ENCODE data around the gene KRTAP4-8. TPM values are rescaled to one million over a fixed set of nuclear protein-coding genes. Genes with fewer than 3 reads are reported as not detected.
"Not testable (repeated sequence)": the region's sequence is repeated elsewhere in the genome, so short reads cannot be mapped to it uniquely, and the experiment has no call there.

KRTAP4-8 gene
- not detected for total RNA-seq
- long read RNA-seq, result 0 reads

DNA sequence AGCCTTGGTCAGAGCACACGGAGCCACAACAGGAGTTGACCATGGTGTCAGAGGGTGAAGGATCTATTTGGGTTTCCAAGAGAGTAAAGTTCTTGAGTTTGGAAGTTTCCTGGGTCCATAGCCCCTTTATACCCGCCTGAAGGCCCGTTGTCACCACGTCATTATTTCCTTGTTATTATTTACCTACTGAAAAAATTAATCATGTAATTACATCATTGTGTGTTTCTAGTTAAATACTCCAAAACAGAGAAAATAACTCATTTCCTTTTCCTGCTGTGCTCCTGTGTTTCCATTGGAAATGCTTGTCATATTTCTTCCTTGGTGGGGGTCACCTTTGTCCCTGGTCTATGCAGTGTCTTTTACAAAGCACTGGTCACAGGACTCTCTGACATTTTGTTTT lies at the start of gene KRTAP4-8:
TSS of gene KRTAP4-8 (minus strand) at position 101 of the 400 bp plus-strand sequence. CDS start at position 43, 58 bp downstream.
- DNase-seq (ENCODE audit: low spot score), result no peak
- intact Hi-C loops (cut with DNase I), result no loop called here

DNA sequence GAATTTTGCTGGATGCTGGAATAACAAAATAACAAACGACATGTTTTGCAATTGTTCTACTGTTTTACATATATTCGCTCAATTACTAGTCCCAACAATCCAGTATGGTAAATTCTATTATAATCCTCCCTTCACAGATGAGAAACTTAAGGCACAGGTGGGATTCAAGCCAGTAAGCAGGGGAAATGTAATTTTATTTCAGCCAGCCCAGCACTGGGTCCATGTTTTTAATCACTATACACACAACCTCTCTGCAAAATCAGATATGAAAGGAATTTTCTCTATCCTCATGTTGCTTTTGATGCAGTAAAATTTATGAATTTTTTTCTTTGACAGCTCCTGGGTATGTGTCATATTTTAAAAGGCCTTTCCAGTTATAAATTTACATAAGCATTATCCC lies 47.3 kb upstream of the KRTAP4-8 start:
- intact Hi-C loops (cut with DNase I), result no loop called here
- no peak for DNase-seq (ENCODE audit: low spot score)

DNA sequence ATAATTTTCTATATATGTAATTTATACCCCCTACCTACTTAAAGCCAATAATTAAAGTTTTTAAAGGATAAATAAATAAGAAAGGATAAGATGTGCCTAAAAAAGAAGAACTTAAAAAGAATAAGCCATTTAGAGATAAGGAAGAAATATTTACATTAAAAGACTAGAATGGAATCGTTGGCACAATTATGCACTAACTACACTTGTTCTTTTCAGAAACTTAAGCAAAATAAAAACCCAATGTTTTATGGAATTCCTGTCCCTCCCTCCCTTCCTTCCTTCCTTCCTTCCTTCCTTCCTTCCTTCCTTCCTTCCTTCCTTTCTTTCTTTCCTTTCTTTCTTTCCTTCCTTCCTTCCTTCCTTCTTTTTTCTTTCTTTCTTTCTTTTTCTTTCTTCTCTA lies 46.9 kb upstream of the KRTAP4-8 start:
- no peak for DNase-seq (ENCODE audit: low spot score)
- intact Hi-C loops (cut with DNase I), result no loop called here

DNA sequence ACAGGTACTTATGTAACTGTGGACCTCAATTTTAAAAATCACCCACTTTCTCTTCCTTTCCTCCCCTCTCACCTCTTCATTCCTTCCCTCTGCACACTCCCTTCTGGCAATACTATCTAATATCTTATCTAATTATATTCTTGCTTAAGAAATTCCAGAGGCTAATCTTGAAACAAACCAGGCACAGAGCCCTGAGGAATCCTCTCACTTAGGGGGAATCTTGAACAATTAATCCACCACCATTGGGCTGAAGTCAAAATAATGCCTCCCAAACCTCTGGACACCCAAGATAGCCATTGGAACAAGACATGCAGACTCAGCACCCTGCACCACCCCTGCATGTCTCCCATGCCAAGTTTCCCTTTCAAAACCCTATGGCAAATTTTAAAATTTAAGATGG lies 43.4 kb upstream of the KRTAP4-8 start:
- DNase-seq (ENCODE audit: low spot score), result no peak
- intact Hi-C loops (cut with DNase I), result no loop called here

DNA sequence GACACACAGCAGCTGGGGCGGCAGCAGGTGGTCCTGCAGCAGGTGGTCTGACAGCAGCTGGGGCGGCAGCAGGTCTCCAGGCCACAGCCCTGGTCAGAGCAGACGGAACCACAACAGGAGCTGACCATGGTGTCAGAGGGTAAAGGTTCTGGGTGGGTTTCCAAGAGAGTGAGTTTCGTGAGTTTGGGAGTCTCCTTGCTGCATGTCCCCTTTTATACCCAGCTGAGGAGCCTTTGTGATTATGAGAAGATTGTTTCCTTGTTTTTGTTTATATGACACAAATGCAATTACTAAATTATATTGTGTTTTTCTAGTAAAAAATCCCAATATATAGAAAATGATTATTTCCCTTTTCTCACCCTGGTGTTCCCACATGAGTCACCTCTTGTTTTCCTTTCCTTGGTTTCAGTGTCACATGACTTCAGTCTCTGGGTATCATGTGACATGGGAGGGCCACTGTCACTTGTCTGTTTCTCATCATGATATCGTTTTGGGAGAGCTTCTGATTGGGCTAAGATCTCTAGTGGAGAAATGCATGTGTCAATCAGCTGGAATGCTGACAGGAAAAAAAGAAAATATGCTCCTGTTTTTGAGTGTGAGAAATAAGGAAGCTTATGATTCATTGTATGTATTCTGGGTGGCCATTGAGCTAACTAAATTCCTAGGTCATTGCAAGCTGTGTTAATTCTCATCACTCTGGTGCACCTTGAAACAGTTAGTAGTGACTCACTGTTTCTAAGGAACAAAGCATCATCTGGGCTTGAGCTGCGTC lies 42.6 kb upstream of the KRTAP4-8 start, which contains the start of gene KRTAP4-6:
TSS of gene KRTAP4-6 (minus strand) at position 185 of the 772 bp plus-strand sequence. CDS start at position 128, 57 bp downstream.
- intact Hi-C loops (cut with DNase I), result no loop called here
- no peak for DNase-seq (ENCODE audit: low spot score)

DNA sequence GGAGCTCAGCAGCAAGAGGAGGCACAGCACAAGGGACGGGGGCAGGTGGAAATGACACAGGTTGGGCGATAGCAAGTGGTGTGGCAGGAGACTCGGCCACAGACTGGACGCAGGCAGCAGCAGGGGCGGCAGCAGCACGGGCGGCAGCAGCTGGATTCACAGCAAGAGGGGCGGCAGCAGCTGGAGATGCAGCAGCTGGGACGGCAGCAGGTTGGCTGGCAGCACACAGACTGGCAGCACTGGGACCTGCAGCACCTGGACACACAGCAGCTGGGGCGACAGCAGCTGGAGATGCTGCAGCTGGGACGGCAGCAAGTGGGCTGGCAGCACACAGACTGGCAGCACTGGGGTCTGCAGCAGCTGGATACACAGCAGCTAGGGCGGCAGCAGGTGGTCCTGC lies 41.9 kb upstream of the KRTAP4-8 start:
- intact Hi-C loops (cut with DNase I); DNase-seq (ENCODE audit: low spot score): not testable (repeated sequence)

DNA sequence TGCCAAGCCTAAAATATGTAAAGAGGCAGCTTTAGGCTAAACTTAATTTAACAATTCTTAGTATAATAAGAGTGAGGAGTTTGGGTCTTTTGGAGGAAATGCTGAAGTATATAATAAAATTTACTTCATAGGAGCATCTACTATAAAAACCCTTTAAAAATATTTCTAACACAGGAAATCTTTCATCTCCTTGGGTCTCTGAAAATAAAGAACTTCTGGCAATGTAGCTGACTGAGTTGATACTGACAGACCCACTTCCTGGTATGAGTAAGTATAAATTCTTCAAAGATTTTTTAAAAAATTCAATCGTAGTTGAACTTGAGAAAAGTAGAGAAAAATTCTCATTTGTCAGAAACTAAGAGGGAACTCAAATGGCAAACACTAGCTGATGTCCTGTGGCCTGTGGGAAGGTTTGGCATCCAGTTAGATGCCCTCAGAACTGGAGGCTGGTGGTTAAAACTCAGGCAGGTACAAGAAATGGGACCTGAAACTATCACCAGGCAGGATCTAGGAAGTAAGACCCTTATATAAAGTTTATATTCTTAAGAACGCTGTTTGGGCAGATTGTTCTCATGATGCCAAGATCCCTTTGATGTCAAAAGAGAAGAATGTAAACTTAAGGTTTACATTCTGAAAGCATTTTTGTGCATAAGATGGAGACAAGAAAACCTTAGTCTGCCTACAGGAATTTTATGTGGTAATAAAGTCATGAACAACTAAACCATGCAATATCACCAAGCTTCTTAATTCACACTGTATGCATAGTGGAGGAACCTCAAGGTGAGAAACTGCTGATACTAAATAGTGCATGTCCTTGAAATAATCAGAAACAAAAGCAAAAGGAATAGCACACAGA lies 36.2 kb upstream of the KRTAP4-8 start:
- DNase-seq (ENCODE audit: low spot score), result no peak
- intact Hi-C loops (cut with DNase I), result no loop called here

DNA sequence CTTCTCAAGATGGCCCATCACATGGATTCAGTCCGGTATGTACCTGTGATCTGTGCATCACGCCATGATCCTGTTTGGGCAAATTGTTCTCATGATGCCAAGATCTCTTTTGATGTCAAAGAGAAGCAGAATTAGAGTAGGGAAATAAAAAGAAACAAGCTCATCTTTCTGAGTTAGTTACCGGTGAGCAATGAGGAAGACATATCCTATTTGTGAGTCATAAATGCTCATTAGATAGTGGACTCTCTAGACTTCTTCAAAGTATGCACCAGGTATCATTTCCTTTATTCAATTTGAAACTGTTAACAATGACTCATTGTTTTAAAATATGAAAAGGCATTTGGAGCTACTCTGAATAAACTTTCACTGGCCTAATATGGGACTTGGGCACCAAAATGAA lies 34.0 kb upstream of the KRTAP4-8 start:
- intact Hi-C loops (cut with DNase I), result no loop called here
- DNase-seq (ENCODE audit: low spot score), result no peak

DNA sequence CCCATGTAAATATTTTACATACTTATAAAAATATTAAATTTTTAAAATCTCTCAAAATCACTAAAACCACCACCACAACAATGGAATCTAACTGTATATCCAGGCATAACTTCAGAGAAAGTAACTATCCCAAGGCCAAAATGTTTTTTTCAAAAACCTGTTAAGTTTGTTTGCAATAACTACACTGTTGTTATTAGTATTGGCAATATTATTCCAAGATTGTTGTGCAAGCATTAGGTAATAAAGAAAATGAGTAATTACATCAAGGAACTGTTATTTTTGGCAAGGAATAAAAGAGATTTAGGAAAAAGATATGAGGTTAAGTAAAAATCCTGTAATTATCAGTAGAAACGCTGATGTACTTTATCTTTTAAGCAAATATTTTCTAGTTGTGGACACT lies 29.4 kb upstream of the KRTAP4-8 start:
- intact Hi-C loops (cut with DNase I), result no loop called here

DNA sequence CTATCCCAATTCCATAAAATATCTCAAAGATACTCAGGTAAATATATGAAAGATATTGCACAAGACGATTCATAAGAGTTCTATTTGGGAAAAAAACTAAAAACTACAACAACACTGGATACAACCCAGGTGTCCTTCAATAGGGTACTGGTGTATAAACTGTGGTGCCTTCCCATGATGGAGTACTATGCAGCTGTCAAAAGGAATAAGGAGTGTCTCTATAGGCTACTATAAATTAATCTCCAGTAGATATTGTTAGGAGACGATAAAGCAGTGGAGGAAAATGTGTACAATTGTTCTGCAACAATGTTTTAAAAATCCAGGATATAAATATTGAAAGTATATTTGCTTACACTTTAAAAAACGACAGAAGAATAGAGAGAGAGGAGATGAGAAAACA lies 28.5 kb upstream of the KRTAP4-8 start:
- no peak for DNase-seq (ENCODE audit: low spot score)
- intact Hi-C loops (cut with DNase I), result no loop called here

More for the DNA sequence above, 29.4 kb upstream of the KRTAP4-8 start:
- DNase-seq (ENCODE audit: low spot score), result no peak

DNA sequence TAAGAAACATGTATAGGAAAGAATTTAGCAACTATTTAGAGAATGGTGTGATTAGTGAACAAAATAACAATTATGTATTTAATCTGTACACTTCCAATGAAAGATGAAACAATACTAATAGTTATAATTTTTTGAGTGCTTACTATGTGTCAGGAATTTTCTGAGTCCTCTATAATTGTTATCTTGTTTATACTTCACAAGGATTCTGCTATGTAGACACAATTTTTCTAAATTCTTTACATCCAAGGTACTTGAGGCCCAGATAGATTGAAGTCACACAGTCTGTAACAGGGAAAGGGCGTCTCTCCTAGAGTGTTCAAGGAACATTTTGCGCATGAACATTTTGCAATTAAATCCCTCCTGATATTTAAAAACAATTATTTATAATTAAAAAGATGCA lies 27.1 kb upstream of the KRTAP4-8 start:
- intact Hi-C loops (cut with DNase I), result no loop called here
- DNase-seq (ENCODE audit: low spot score), result no peak

DNA sequence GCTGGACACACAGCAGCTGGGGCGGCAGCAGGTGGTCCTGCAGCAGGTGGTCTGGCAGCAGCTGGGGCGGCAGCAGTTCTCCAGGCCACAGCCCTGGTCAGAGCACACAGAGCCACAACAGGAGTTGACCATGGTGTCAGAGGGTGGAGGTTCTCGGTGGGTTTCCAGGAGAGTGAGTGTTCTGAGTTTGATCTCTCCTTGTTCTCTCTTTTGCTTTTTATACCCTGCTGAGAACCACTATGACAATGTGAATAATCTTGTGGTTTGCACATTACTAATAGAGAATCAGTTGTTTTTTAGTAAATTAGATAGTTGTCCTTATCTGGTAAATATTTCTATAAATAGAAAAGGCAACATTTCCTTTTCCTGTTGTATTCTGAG lies 26.0 kb upstream of the KRTAP4-8 start, which contains the start of gene KRTAP4-12:
TSS of gene KRTAP4-12 (minus strand) at position 192 of the 381 bp plus-strand sequence. CDS start at position 132, 60 bp downstream.
- DNase-seq (ENCODE audit: low spot score); intact Hi-C loops (cut with DNase I): not testable (repeated sequence)

DNA sequence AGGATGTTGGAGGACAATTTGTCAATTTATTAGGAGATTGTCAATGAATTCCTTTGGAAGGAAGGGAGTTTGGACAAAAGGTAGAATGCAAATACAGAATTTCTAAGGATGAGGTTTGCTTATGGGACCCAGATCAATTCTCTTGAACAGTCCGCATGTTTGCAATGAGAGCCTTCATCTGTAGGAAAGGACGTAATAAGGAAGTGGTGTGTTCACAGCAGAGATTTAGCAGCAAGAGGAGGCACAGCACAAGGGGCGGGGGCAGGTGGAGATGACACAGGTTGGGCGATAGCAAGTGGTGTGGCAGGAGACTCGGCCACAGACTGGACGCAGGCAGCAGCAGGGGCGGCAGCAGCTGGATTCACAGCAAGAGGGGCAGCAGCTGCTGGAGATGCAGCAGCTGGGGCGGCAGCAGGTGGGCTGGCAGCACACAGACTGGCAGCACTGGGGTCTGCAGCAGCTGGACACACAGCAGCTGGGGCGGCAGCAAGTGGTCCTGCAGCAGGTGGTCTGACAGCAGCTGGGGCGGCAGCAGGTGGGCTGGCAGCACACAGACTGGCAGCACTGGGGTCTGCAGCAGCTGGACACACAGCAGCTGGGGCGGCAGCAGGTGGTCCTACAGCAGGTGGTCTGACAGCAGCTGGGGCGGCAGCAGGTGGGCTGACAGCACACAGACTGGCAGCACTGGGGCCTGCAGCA lies 25.5 kb upstream of the KRTAP4-8 start:
- intact Hi-C loops (cut with DNase I); DNase-seq (ENCODE audit: low spot score): not testable (repeated sequence)

DNA sequence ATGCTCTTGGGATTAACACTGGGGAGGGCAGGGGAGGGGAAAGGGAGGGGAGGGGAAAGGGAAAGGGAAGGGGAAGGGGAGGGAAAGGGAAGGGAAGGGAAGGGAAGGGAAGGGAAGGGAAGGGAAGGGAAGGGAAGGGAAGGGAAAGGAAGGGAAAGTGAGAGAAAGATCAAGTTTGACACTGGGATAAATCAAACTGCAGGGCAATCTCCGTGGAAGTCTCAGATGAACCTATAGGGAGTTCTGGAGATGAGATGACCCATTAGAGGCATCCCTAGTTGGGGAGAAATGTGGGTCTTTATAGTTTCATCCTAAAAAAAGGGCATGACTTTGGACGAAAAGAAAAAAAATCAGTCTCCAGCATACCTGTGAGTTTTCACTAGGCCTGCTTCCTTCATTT lies 23.8 kb upstream of the KRTAP4-8 start:
- no peak for DNase-seq (ENCODE audit: low spot score)
- intact Hi-C loops (cut with DNase I), result no loop called here

GRCh38 chr17:41119696-41120690 lies 22.1 kb upstream of the KRTAP4-8 start:
- DNase-seq (ENCODE audit: low spot score); intact Hi-C loops (cut with DNase I): not testable (repeated sequence)

- DNase-seq (ENCODE audit: low spot score), result no peak
- intact Hi-C loops (cut with DNase I), result no loop called here
Measured at GRCh38 chr17:41118721-41119120, 20.8 kb upstream of the KRTAP4-8 start.

GRCh38 chr17:41117846-41118386 lies 20.0 kb upstream of the KRTAP4-8 start, which contains the start of gene KRTAP4-11:
KRTAP4-11 (minus strand) TSS chr17:41118373; CDS start chr17:41118315, 58 bp downstream.
- intact Hi-C loops (cut with DNase I), result not testable (repeated sequence)

GRCh38 chr17:41116297-41116696 lies 18.4 kb upstream of the KRTAP4-8 start:
- intact Hi-C loops (cut with DNase I), result no loop called here
- no peak for DNase-seq (ENCODE audit: low spot score)

More at GRCh38 chr17:41117846-41118386, 20.0 kb upstream of the KRTAP4-8 start, which contains the start of gene KRTAP4-11:
- DNase-seq (ENCODE audit: low spot score), result not testable (repeated sequence)

Measured in cardiac septum (tissue), 1 donor.